Measurements from ENCODE around the gene PAPOLG. TPM values are rescaled to one million over a fixed set of nuclear protein-coding genes. Genes with fewer than 3 reads are reported as not detected.

PAPOLG gene
- polyA plus RNA-seq, 2 of the 4 experiments (the other 2 are of a cell fraction), result 7.7 to 20.9 TPM

GRCh38 chr2:60707750-60708371, 48.2 kb upstream of the PAPOLG start:
- DNase-seq (ENCODE audit: low read depth in 1 of 2, low spot score in 1 of 2) (peak; percentile 36 to 47), FAIRE-seq (no peak), ATAC-seq (peak; percentile 60 to 75)
- CTCF ChIA-PET, result interaction anchor here (0.6 to 7.8 kb wide), 48 partner anchors 9 to 1191 kb away, joined by 3 to 135 read pairs (median 4); partner anchors contain the start of gene PAPOLG
- TF ChIP-seq EP300 (IDR thresholded peaks at IDR 0.05), result no peak
- no peak for TF ChIP-seq CEBPB (IDR thresholded peaks at IDR 0.05)
- TF ChIP-seq POLR2AphosphoS2 (conservative IDR thresholded peaks at IDR 0.05; ENCODE audit: low read length), result no peak
- TF ChIP-seq CBX8 (IDR thresholded peaks at IDR 0.05), result no peak
- no peak for TF ChIP-seq E2F6 (IDR thresholded peaks at IDR 0.05; ENCODE audit: borderline replicate concordance, low read depth)
- peak; percentile 82 to 84 for TF ChIP-seq RAD21 (conservative IDR thresholded peaks at IDR 0.05 in 1 of 2, IDR thresholded peaks at IDR 0.05 in 1 of 2)
- no peak for TF ChIP-seq BHLHE40 (IDR thresholded peaks at IDR 0.05; ENCODE audit: low read depth, low read length)
- no peak for TF ChIP-seq CHD2 (IDR thresholded peaks at IDR 0.05; ENCODE audit: low read length, partially characterized antibody)
- TF ChIP-seq RNF2 (IDR thresholded peaks at IDR 0.05; ENCODE audit: borderline replicate concordance, low read depth), result no peak
- TF ChIP-seq SMC3 (IDR thresholded peaks at IDR 0.05), result peak; percentile 79
- peak; percentile 94 for TF ChIP-seq CTCF (IDR thresholded peaks at IDR 0.05)
- no peak for TF ChIP-seq ELK1 (IDR thresholded peaks at IDR 0.05; ENCODE audit: low read depth, low read length)
- Histone ChIP-seq H3K4me2 (peak overlapping the region; percentile 33), H3K27ac (no peak overlapping the region), H3K9me3 (no peaks in the 10 kb centered on the region), H3K4me3 (no peak overlapping the region), H3K4me1 (no peaks in the 10 kb centered on the region)
- POLR2A ChIA-PET, result no interaction called here
- 20% methylated on average over 11 of the region's 11 CpGs for WGBS (ENCODE audit: missing lambda C conversion rate)

- ChIA-PET CTCF (interaction anchor here (0.7 to 7.8 kb wide), 23 partner anchors 8 to 1190 kb away, joined by 3 to 135 read pairs (median 7); partner anchors contain the start of gene PAPOLG), POLR2A (no interaction called here)
- ATAC-seq, result peak in 1 of 2 experiments; percentile 34; a peak in 2 of 6 replicates
- no peak for DNase-seq (ENCODE audit: low read depth in 1 of 2, low spot score in 1 of 2)
- no peak overlapping the region for H3K4me2 ChIP-seq
- H3K4me1 ChIP-seq, result no peaks in the 10 kb centered on the region
- no peak overlapping the region for H3K4me3 ChIP-seq
- WGBS (ENCODE audit: missing lambda C conversion rate), result 87% methylated on average over 7 of the region's 7 CpGs
- TF ChIP-seq HES2 (IDR thresholded peaks at IDR 0.05) (no peak), FOXS1 (CRISPR knock-in tag; IDR thresholded peaks at IDR 0.05) (no peak), KDM5A (IDR thresholded peaks at IDR 0.05) (no peak), USF2 (IDR thresholded peaks at IDR 0.05) (no peak), HOXB13 (CRISPR knock-in tag; IDR thresholded peaks at IDR 0.05; ENCODE audit: low read depth) (no peak), RCOR1 (IDR thresholded peaks at IDR 0.05; ENCODE audit: low read depth, low read length) (no peak), CTCF (IDR thresholded peaks at IDR 0.05) (no peak), HOXA7 (CRISPR knock-in tag; IDR thresholded peaks at IDR 0.05) (no peak), JUNB (IDR thresholded peaks at IDR 0.05) (no peak), CBX8 (IDR thresholded peaks at IDR 0.05) (no peak), FOSL2 (IDR thresholded peaks at IDR 0.05) (no peak), FOSL2 (CRISPR knock-in tag; IDR thresholded peaks at IDR 0.05) (no peak), RNF2 (IDR thresholded peaks at IDR 0.05; ENCODE audit: borderline replicate concordance, low read depth) (no peak), NFE2L2 (conservative IDR thresholded peaks at IDR 0.05; ENCODE audit: low read length) (no peak), NPAS2 (CRISPR knock-in tag; IDR thresholded peaks at IDR 0.05; ENCODE audit: borderline replicate concordance) (no peak), EP300 (IDR thresholded peaks at IDR 0.05) (no peak), CHD2 (IDR thresholded peaks at IDR 0.05; ENCODE audit: low read length, partially characterized antibody) (no peak)
- no peaks in the 10 kb centered on the region for H3K9me3 ChIP-seq
- FAIRE-seq, result no peak
- no peak overlapping the region for H3K27ac ChIP-seq
Observed at GRCh38 chr2:60708630-60709320, 47.3 kb upstream of the PAPOLG start.

Data from A549 (cell line).